CD4-positive, alpha-beta T cell treated with Interleukin-21 for 1 hour (primary cell): Measurements from ENCODE around the gene MORN5.

Source experiments
- DNase-seq: peaks from one replicate; pipeline ENCODE4 v3.0.0-alpha.2; 2020

MORN5 gene

GRCh38 chr9:122144836-122145591, 14.7 kb upstream of the MORN5 start:
- DNase-seq: no peak

- DNase-seq: no peak
Measured at GRCh38 chr9:122145592-122145863, 14.2 kb upstream of the MORN5 start.

GRCh38 chr9:122151267-122151828, 8.4 kb upstream of the MORN5 start:
- no peak for DNase-seq

GRCh38 chr9:122155796-122156195, 3.9 kb upstream of the MORN5 start:
- DNase-seq: no peak

GRCh38 chr9:122158202-122158601, 1.5 kb upstream of the MORN5 start:
- DNase-seq: peak; percentile 40

GRCh38 chr9:122159925-122160246, 178 bp downstream of the MORN5 start:
- no peak for DNase-seq

GRCh38 chr9:122162415-122162814, 2.7 kb downstream of the MORN5 start:
- no peak for DNase-seq

GRCh38 chr9:122164286-122164685, 4.6 kb downstream of the MORN5 start:
- DNase-seq: no peak

GRCh38 chr9:122168356-122168755, 8.6 kb downstream of the MORN5 start:
- DNase-seq: no peak

GRCh38 chr9:122172131-122172530, 12.4 kb downstream of the MORN5 start:
- DNase-seq: no peak

GRCh38 chr9:122173670-122174069, 14.0 kb downstream of the MORN5 start:
- DNase-seq: no peak

GRCh38 chr9:122176916-122177315, 17.2 kb downstream of the MORN5 start:
- no peak for DNase-seq

- DNase-seq: no peak
Measured at GRCh38 chr9:122179054-122179689, 19.5 kb downstream of the MORN5 start.

GRCh38 chr9:122179690-122180074, 20.0 kb downstream of the MORN5 start:
- DNase-seq: no peak

GRCh38 chr9:122180633-122181032, 20.9 kb downstream of the MORN5 start:
- DNase-seq: no peak

- DNase-seq: no peak
Measured at GRCh38 chr9:122183501-122183900, 23.8 kb downstream of the MORN5 start.

- DNase-seq: no peak
Measured at GRCh38 chr9:122184551-122184950, 24.8 kb downstream of the MORN5 start.

- no peak for DNase-seq
Measured at GRCh38 chr9:122186301-122186700, 26.6 kb downstream of the MORN5 start.

- no peak for DNase-seq
Measured at GRCh38 chr9:122186777-122187470, 27.2 kb downstream of the MORN5 start.

- no peak for DNase-seq
Measured at GRCh38 chr9:122188369-122188768, 28.7 kb downstream of the MORN5 start.

GRCh38 chr9:122190597-122191381, 31.1 kb downstream of the MORN5 start:
- no peak for DNase-seq

GRCh38 chr9:122191584-122191983, 31.9 kb downstream of the MORN5 start:
- DNase-seq: no peak

GRCh38 chr9:122192261-122192875, 32.7 kb downstream of the MORN5 start:
- DNase-seq: no peak
